Stimulated activated CD8-positive, alpha-beta memory T cell treated with anti-CD3 and anti-CD28 coated beads, Interleukin-12 subunit alpha, Interleukin-12 subunit beta, amount 100 ng/mL, for 24 hours (primary cell): ENCODE data around the gene FAM156A.
"Not testable (repeated sequence)": the region's sequence is repeated elsewhere in the genome, so short reads cannot be mapped to it uniquely, and the experiment has no call there.

Experiments used
- DNase-seq: peaks from one replicate; pipeline ENCODE4 v3.0.0-alpha.2; 2020; ENCODE audit errors: extremely low read depth

The FAM156A gene

DNA sequence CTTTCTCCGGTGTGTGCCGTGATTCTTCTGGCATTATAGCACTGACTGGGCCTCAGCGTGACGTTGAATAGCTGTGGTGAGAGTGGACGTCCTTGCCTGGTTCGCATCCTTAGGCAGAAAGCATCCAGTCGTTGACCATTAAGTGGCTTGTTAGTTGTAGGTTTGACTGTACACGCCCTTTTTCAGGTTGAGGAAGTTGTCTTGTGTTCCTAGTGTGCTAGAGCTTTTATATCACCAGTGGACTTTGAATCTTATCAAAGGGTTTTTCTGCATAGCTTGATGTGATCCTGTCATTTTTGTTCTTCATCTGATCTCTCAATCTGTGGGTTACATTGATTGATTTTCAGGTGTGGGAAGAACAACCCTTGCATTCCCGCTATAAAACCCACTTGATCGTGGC is 52.8 kb downstream of the FAM156A start:
- DNase-seq, result not testable (repeated sequence)
